IMR-90 (cell line): ENCODE data around the gene TMEM63C. TPM values are rescaled to one million over a fixed set of nuclear protein-coding genes. Genes with fewer than 3 reads are reported as not detected.
A peak's percentile ranks its signal among the peaks of the same experiment; 100 is the strongest.

Experiments
- ATAC-seq: fragments of 200-7000 bp; cut with Tn5 transposase; 2 replicates; pipeline ENCODE4 v1.9.1; 2020; ENCODE audit warnings: low read depth, mild to moderate bottlenecking, moderate library complexity
- BruUV-seq: library from RNA; stranded (reverse); fragments of 400-500 nt; replicated peaks from 2 replicates; lab custom pipeline; 2021; lab: Mats Ljungman, UMichigan
- CTCF ChIA-PET: fragments of 300-600 bp; formaldehyde crosslinking; extraction: SDS; loops from one replicate; lab custom pipeline; 2021; ENCODE audit warnings: antibody characterized with exemption; lab: Yijun Ruan, JAX
- POLR2A ChIA-PET: fragments of 300-600 bp; sonication (Branson Sonifier 250); formaldehyde crosslinking; loops from one replicate; lab custom pipeline; 2022; ENCODE audit warnings: antibody characterized with exemption; ENCODE audit not compliant: unreplicated experiment; lab: Charles Lee
- DNase-seq: peaks from one replicate; pipeline ENCODE4 v3.0.0; 2013
- H2AFZ ChIP-seq: replicated peaks from 2 replicates; pipeline ENCODE3; 2013; ENCODE audit warnings: low read length, mild to moderate bottlenecking; ENCODE audit not compliant: poor library complexity
- H2AK5ac ChIP-seq: 2 replicates; pipeline ENCODE4 v1.6.1; 2013; ENCODE audit warnings: low read depth, low read length, inconsistent platforms
- H2AK9ac ChIP-seq: replicated peaks from 2 replicates; pipeline ENCODE3; 2013; ENCODE audit warnings: mild to moderate bottlenecking, low read depth, low read length, moderate library complexity; ENCODE audit not compliant: poor library complexity
- H2BK120ac ChIP-seq: 2 replicates; pipeline ENCODE4 v1.6.1; 2013; ENCODE audit warnings: low read depth, low read length, inconsistent platforms
- H2BK15ac ChIP-seq: 3 replicates; pipeline ENCODE4 v1.6.1; 2013; ENCODE audit warnings: low read depth, low read length, inconsistent platforms
- H2BK20ac ChIP-seq: 2 replicates; pipeline ENCODE4 v1.6.1; 2013; ENCODE audit warnings: low read depth, mild to moderate bottlenecking, inconsistent platforms, low read length, moderate library complexity
- H2BK5ac ChIP-seq: 2 replicates; pipeline ENCODE4 v1.6.1; 2013; ENCODE audit warnings: mild to moderate bottlenecking, low read depth, low read length, inconsistent platforms; ENCODE audit not compliant: poor library complexity, severe bottlenecking
- H3K14ac ChIP-seq: replicated peaks from 2 replicates; pipeline ENCODE4 v1.6.1; 2013; ENCODE audit warnings: low read depth, low read length, inconsistent platforms
- H3K18ac ChIP-seq: 2 replicates; pipeline ENCODE4 v1.6.1; 2013; ENCODE audit warnings: low read depth, low read length, control low read depth
- H3K23ac ChIP-seq: 2 replicates; pipeline ENCODE4 v1.6.1; 2013; ENCODE audit warnings: low read depth, low read length, inconsistent platforms
- H3K27ac ChIP-seq: 2 replicates; pipeline ENCODE4 v1.5.1; 2013; ENCODE audit warnings: mild to moderate bottlenecking, control low read depth, low read length; ENCODE audit not compliant: insufficient read depth
- H3K27me3 ChIP-seq: 2 replicates; pipeline ENCODE4 v1.6.1; 2013; ENCODE audit warnings: low read length; ENCODE audit not compliant: control insufficient read depth, insufficient read depth
- H3K36me3 ChIP-seq: 2 replicates; pipeline ENCODE4 v1.6.1; 2013; ENCODE audit warnings: low read length, mixed read lengths; ENCODE audit not compliant: control insufficient read depth, insufficient read depth
- H3K4ac ChIP-seq: 2 replicates; pipeline ENCODE4 v1.6.1; 2013; ENCODE audit warnings: low read depth, low read length, inconsistent platforms
- H3K4me1 ChIP-seq: 2 replicates; pipeline ENCODE4 v1.6.1; 2013; ENCODE audit warnings: low read length, mixed read lengths; ENCODE audit not compliant: control insufficient read depth, insufficient read depth
- H3K4me2 ChIP-seq: 2 replicates; pipeline ENCODE4 v1.6.1; 2013; ENCODE audit warnings: low read depth, mild to moderate bottlenecking, control low read depth, low read length, moderate library complexity
- H3K4me3 ChIP-seq: 2 replicates; pipeline ENCODE4 v1.5.1; 2013; ENCODE audit warnings: low read depth, mild to moderate bottlenecking, control low read depth, low read length, moderate library complexity; ENCODE audit not compliant: insufficient read depth
- H3K56ac ChIP-seq: 2 replicates; pipeline ENCODE4 v1.6.1; 2013; ENCODE audit warnings: low read length, inconsistent platforms; ENCODE audit not compliant: insufficient read depth; ENCODE audit errors: extremely low read depth
- H3K79me1 ChIP-seq, 2 experiments: 2 replicates each; pipeline ENCODE4 v1.6.1; 2013; ENCODE audit warnings: low read length in 2 of 2, inconsistent platforms in 1 of 2, low read depth in 1 of 2
- H3K9ac ChIP-seq: 2 replicates; pipeline ENCODE4 v1.6.1; 2013; ENCODE audit warnings: low read depth, low read length, control low read depth
- H3K9me1 ChIP-seq: 2 replicates; pipeline ENCODE4 v1.6.1; 2013; ENCODE audit warnings: low read length, inconsistent platforms; ENCODE audit not compliant: insufficient read depth
- H3K9me3 ChIP-seq: 2 replicates; pipeline ENCODE4 v1.6.1; 2013; ENCODE audit warnings: low read length; ENCODE audit not compliant: control insufficient read depth, insufficient read depth
- H4K20me1 ChIP-seq: 2 replicates; pipeline ENCODE4 v1.6.1; 2013; ENCODE audit warnings: low read length, inconsistent platforms; ENCODE audit not compliant: insufficient read depth
- H4K5ac ChIP-seq: 2 replicates; pipeline ENCODE4 v1.6.1; 2013; ENCODE audit warnings: mild to moderate bottlenecking, low read depth, low read length, control low read depth
- H4K8ac ChIP-seq, 2 experiments: 2 replicates each; pipeline ENCODE4 v1.6.1; 2013; ENCODE audit warnings: low read depth in 2 of 2, low read length in 2 of 2, control low read depth in 1 of 2, inconsistent platforms in 1 of 2
- H4K91ac ChIP-seq: 2 replicates; pipeline ENCODE4 v1.6.1; 2013; ENCODE audit warnings: low read depth, low read length, inconsistent platforms; ENCODE audit not compliant: insufficient read depth
- RAD21 ChIP-seq: IDR thresholded peaks from 2 replicates; pipeline ENCODE4 v1.6.1; 2012; ENCODE audit warnings: low read length, improper control_type of control experiment
- SMC3 ChIP-seq: fragments of 150-350 bp; IDR thresholded peaks from 2 replicates; pipeline ENCODE4 v1.6.1; 2016; ENCODE audit warnings: low read depth, mild to moderate bottlenecking, antibody characterized with exemption, low read length, moderate library complexity
- WGBS, 2 experiments: methylation state at CpG; one replicate each; pipeline versions ENCODE4 v1.1.5 to v1.1.7; 2013; ENCODE audit warnings: missing lambda C conversion rate in 2 of 2; ENCODE audit not compliant: insufficient read length in 1 of 2; ENCODE audit errors: extremely low coverage in 2 of 2; 5-methylcytosine and 5-hydroxymethylcytosine counted together
- dilution Hi-C: fragments of 300-500 bp; cut with HindIII; formaldehyde crosslinking; loops from one replicate; pipeline ENCODE4 v1.14.3; 2018; ENCODE audit warnings: low sequenced_read_pairs; ENCODE audit not compliant: unreplicated experiment
- in situ Hi-C: fragments of 300-500 bp; cut with MboI; formaldehyde crosslinking; loops from 3 replicates; pipeline ENCODE4 v1.14.3; 2019; ENCODE audit warnings: low sequenced_read_pairs, inconsistent platforms, mixed read lengths
- intact Hi-C: fragments of 100-400 bp; cut with micrococcal nuclease; formaldehyde crosslinking; loops from 2 replicates; pipeline ENCODE4 v1.10.0; 2022
- polyA plus RNA-seq, 3 experiments: library from polyadenylated mRNA; depleted of rRNA; stranded (reverse); fragments of >200 nt; gene quantifications; 2 replicates each; pipeline ENCODE4 v1.2.3, GENCODE V29; 2012; ENCODE audit warnings: low replicate concordance in 1 of 3
- total RNA-seq: library from RNA; depleted of rRNA; stranded (reverse); fragments of >200 nt; gene quantifications from 2 replicates; pipeline ENCODE4 v1.2.3, GENCODE V29; 2012
- TF ChIP-seq, protein P1 (sequence below): fragments of 150-350 bp; IDR thresholded peaks from 2 replicates; pipeline ENCODE4 v1.6.1; 2016; ENCODE audit warnings: low read depth, mild to moderate bottlenecking, low read length, moderate library complexity, borderline replicate concordance
- TF ChIP-seq, protein P2 (sequence below): conservative IDR thresholded peaks from 2 replicates; pipeline ENCODE4 v1.5.1; 2012; ENCODE audit warnings: mild to moderate bottlenecking, low read depth, low read length, improper control_type of control experiment
- TF ChIP-seq, protein P3 (sequence below): fragments of 150-350 bp; IDR thresholded peaks from 2 replicates; pipeline ENCODE4 v1.6.1; 2017; ENCODE audit warnings: mild to moderate bottlenecking, antibody characterized with exemption, low read length, low read depth

TMEM63C gene
- total and polyA plus RNA-seq, 2 of the 4 experiments (the other 2 are of a cell fraction) = under 0.01 TPM; not detected in 1

DNA sequence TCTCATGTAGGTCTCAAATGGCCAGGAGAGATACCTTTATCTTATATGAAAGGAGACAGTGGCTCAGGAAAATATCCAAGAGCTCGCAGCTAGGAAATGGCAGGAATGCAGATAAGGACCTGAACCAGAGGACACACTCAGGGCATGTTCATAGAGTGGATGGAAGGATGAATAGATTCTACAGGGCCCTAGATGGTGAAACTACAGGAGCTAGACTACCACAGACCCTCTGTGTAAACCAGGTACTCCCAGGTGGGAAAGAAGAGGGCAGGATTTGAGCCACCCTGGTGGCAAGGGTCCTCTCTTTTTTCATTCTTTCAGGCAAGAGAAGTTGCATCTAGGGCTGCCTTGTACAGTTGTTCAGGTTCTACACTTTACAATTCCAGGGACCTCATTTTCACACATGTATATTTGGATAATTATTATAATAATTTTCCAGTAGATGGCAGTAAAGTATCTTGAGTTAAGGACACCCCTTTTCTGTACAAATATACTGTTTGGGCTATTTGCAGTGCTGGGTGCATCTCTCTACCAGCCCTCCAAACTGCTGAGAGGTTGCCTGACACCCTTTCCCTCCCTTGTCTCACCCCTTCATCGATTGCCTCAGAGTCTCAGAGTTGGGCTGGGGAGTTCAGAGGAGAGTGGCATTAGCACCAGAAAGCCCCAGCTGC is 29.5 kb upstream of the TMEM63C start:
- no peaks in the 10 kb centered on the region for H3K4me1 ChIP-seq
- H3K36me3 ChIP-seq = no peaks in the 10 kb centered on the region
- H3K9me3 ChIP-seq = no peaks in the 10 kb centered on the region
- H3K23ac ChIP-seq = no peak overlapping the region
- DNase-seq (peak; percentile 28), ATAC-seq (peak; percentile 89)
- no peak overlapping the region for H2BK5ac ChIP-seq
- no peaks in the 10 kb centered on the region for H3K79me1 ChIP-seq
- H3K4ac ChIP-seq = no peak overlapping the region
- in situ Hi-C loops = loop anchor here (5.0 kb wide), 1 partner anchor 165 kb away; no protein-coding TSS in a partner anchor
- H3K27ac ChIP-seq = no peak overlapping the region
- intact Hi-C loops = loop anchor here (1.0 to 10.0 kb wide), 3 partner anchors 162 to 555 kb away; partner anchors contain the start of genes AHSA1, ALKBH1, SLIRP and VIPAS39
- no peak overlapping the region for H3K9ac ChIP-seq
- no peak overlapping the region for H3K4me3 ChIP-seq
- H2AK5ac ChIP-seq = no peak overlapping the region
- ChIA-PET POLR2A (no interaction called here), CTCF (interaction anchor here (1.0 to 1.9 kb wide), 5 partner anchors 10 to 279 kb away, joined by 3 to 13 read pairs (median 4); partner anchors contain the start of gene ZDHHC22)
- no peaks in the 10 kb centered on the region for H4K20me1 ChIP-seq
- no peak overlapping the region for H3K56ac ChIP-seq
- H4K5ac ChIP-seq = no peak overlapping the region
- TF ChIP-seq, protein P1, sequence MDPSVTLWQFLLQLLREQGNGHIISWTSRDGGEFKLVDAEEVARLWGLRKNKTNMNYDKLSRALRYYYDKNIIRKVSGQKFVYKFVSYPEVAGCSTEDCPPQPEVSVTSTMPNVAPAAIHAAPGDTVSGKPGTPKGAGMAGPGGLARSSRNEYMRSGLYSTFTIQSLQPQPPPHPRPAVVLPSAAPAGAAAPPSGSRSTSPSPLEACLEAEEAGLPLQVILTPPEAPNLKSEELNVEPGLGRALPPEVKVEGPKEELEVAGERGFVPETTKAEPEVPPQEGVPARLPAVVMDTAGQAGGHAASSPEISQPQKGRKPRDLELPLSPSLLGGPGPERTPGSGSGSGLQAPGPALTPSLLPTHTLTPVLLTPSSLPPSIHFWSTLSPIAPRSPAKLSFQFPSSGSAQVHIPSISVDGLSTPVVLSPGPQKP = no peak
- TF ChIP-seq, protein P2, sequence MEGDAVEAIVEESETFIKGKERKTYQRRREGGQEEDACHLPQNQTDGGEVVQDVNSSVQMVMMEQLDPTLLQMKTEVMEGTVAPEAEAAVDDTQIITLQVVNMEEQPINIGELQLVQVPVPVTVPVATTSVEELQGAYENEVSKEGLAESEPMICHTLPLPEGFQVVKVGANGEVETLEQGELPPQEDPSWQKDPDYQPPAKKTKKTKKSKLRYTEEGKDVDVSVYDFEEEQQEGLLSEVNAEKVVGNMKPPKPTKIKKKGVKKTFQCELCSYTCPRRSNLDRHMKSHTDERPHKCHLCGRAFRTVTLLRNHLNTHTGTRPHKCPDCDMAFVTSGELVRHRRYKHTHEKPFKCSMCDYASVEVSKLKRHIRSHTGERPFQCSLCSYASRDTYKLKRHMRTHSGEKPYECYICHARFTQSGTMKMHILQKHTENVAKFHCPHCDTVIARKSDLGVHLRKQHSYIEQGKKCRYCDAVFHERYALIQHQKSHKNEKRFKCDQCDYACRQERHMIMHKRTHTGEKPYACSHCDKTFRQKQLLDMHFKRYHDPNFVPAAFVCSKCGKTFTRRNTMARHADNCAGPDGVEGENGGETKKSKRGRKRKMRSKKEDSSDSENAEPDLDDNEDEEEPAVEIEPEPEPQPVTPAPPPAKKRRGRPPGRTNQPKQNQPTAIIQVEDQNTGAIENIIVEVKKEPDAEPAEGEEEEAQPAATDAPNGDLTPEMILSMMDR = peak; percentile 39
- TF ChIP-seq, protein P3, sequence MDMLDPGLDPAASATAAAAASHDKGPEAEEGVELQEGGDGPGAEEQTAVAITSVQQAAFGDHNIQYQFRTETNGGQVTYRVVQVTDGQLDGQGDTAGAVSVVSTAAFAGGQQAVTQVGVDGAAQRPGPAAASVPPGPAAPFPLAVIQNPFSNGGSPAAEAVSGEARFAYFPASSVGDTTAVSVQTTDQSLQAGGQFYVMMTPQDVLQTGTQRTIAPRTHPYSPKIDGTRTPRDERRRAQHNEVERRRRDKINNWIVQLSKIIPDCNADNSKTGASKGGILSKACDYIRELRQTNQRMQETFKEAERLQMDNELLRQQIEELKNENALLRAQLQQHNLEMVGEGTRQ = no peak
- TF ChIP-seq RAD21 (peak; percentile 47), SMC3 (peak; percentile 37; the same call in 1 of the 2 replicates)
- H2BK15ac ChIP-seq = no peak overlapping the region
- no peak overlapping the region for H2BK20ac ChIP-seq
- H4K8ac ChIP-seq = no peak overlapping the region
- no CpG with 5 or more reads among the region's 2 CpGs for whole genome bisulfite sequencing, 2 experiments
- H2AK9ac ChIP-seq = no peak overlapping the region
- BruUV-seq = no TSS peak
- no peaks in the 10 kb centered on the region for H3K9me1 ChIP-seq
- H3K14ac ChIP-seq = no peak overlapping the region
- H3K4me2 ChIP-seq = no peak overlapping the region
- dilution Hi-C loops = no loop called here
- H4K91ac ChIP-seq = no peak overlapping the region
- peaks cover 28% of the 10 kb centered on the region for H3K27me3 ChIP-seq
- no peak overlapping the region for H2BK120ac ChIP-seq
- no peak overlapping the region for H2AFZ ChIP-seq
- no peak overlapping the region for H3K18ac ChIP-seq
